Measurements from ENCODE around the gene MED16.

The MED16 gene, protein sequence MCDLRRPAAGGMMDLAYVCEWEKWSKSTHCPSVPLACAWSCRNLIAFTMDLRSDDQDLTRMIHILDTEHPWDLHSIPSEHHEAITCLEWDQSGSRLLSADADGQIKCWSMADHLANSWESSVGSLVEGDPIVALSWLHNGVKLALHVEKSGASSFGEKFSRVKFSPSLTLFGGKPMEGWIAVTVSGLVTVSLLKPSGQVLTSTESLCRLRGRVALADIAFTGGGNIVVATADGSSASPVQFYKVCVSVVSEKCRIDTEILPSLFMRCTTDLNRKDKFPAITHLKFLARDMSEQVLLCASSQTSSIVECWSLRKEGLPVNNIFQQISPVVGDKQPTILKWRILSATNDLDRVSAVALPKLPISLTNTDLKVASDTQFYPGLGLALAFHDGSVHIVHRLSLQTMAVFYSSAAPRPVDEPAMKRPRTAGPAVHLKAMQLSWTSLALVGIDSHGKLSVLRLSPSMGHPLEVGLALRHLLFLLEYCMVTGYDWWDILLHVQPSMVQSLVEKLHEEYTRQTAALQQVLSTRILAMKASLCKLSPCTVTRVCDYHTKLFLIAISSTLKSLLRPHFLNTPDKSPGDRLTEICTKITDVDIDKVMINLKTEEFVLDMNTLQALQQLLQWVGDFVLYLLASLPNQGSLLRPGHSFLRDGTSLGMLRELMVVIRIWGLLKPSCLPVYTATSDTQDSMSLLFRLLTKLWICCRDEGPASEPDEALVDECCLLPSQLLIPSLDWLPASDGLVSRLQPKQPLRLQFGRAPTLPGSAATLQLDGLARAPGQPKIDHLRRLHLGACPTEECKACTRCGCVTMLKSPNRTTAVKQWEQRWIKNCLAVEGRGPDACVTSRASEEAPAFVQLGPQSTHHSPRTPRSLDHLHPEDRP

DNA sequence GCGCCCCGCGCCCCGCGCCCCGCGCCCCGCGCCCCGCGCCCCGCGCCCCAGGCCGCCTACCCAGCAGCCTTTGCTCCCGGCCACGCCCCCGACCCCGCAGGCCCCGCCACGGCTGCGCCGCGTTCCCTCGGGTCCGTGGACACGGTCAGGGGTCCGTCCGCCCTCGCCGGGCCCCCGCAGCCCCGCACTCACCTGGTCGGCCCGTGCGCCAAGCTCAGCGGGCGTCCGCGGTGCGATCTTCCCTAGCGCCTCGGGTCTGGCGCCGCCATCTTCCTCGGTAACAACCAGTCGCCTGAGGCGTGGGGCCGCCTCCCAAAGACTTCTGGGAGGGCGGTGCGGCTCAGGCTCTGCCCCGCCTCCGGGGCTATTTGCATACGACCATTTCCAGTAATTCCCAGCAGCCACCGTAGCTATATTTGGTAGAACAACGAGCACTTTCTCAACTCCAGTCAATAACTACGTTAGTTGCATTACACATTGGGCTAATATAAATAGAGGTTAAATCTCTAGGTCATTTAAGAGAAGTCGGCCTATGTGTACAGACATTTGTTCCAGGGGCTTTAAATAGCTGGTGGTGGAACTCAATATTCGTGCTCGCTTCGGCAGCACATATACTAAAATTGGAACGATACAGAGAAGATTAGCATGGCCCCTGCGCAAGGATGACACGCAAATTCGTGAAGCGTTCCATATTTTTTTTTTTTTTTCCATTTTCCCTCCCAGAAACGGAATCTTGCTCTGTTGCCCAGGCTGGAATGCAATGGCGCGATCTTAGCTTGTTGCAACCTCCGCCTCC is at the start of gene MED16, which contains the start of gene RNU6-9:
MED16 (minus strand) TSS at position 294 of the 796 bp plus-strand sequence. CDS start 2,056 bp downstream, outside the sequence.
RNU6-9 (plus strand) TSS at position 591 of the 796 bp plus-strand sequence.
- peak; percentile 95 for DNase-seq (ENCODE audit: low spot score)

DNA sequence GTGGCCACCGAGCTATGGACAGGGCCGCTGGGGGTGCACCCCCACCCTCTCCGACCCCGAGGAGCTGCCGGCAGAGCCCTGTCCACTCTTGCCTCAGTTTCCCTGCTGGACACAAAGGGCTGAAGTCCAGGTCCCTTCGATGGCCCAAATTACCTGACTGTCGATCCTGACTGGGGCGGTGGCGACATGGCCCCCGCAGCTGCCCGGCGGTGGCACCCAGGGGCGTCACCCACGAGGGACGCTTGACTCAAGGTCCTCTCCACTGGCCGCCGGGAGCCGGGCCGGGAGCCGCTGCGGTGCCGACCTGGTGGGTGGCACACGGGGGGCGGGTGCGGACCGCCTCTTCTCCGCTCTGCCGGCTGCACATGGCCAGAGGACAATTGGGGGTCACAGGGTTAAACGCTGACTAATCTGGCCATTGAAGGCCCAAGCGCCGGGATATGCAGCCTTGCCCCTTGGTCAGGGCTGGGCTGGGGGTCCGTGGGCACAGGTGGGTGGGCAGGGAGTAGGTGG is 49.2 kb upstream of the MED16 start:
- DNase-seq (ENCODE audit: low spot score), result no peak

DNA sequence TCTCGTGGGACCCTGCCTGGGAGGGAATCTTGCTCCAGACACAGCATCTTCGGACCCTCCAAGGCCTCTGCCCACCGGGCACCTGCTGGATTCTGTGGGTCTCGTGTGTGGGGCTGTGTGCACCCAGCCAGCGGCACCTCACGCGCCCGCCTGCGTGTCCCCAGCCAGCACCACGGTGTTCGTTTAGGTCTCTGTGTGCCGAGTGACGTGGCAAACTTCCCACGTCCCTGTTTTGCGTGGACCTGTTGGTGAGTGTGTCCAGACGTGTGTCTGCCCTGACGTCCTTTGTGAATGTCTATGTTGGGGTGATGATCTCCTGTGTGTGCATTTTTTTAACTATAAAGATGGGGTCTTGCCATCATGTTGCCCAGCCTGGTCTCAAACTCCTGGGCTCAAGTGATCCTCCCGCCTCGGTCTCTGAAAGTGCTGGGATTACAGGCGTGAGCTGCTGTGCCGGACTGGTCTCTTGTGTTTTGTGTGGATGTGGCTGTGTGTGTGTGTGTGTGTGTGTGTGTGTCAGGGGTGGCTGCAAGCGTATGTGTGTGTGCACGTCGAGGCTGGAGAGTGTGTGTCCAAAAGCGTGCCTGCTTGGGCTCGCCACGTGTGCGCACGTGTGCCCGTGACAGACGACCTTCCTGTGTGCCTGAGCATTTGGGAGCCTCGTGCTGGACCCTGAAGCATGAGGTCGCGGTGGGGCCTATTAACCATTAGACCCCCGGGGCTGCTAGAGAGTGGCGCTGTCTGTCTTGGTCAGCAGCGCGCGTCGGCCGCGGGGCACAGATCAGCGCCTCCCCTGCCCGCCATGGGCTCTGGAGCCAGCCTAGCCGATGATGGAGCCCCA is 48.5 kb upstream of the MED16 start:
- DNase-seq (ENCODE audit: low spot score), result no peak

DNA sequence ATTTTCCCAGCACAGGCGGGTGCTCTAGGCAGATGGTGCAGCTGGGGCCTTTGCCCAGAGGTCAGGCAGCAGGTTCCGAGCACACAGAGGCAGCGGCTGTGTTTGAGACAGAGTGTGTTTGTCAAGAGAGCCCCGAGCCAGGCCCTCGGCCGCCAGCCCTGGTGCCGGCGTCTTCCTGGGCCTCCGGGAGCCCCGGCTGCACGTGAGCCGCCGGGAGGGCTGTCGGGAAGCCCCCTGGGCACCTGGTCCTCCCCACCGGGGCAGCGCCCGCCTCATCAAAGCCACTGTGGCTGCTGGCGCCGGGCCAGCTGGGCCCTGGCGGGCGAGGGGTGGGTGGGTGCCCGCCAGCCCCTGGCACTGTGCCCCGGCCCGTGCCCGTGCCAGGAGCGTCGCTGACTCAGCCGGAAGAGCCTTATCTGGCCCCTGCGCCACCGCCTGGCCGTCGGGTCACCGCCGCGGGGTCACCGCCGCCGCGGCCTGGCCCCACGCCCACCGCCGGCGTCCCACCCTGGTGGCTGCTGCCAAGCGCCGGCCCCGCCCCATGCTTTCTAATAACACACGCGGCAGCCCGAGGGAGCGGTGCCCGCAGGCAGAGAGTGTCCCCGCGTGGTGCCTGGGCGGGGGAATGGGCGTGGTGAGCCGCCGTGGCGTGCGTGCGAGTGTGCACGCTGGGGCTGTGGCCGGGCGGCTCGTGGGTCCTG is 47.8 kb upstream of the MED16 start:
- no peak for DNase-seq (ENCODE audit: low spot score)

DNA sequence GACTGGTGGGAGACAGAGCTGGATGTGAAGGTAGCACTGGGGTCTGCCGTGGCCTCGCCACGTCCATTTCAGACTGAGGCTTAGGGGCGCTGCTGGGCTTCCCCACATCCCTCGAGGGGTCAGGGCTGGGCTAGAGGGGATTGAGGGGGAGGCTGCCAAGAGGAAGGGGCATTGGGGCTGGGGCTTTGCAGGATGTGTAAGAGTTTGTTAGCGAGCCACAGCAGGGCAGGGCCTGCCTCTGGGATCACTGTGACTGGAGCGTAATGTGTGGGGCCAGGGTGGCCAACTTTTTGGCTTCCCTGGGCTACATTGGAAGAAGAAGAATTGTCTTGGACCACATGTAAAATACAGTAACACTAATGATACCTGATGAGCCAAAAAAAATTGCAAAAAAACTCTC is 46.9 kb upstream of the MED16 start:
- no peak for DNase-seq (ENCODE audit: low spot score)

DNA sequence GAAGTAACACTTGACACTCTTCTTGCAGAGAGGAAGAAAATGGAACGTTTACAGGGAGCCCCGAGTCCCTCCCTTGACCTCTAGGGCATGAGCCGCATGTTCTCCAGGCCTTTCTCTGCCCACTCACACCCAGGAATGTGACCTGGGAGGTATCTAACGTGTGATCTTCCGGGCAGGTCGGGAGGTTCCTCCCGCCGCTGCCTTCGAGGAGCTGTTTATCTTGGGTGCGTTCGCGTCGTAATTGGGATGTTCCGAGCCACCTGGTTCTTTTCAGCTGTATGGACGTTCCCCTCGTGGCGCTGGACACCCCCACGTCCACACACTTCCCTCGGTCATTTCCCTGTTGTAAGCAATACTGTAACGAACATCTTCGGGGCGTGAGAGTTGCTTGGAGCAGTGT is 46.5 kb upstream of the MED16 start:
- DNase-seq (ENCODE audit: low spot score), result no peak

DNA sequence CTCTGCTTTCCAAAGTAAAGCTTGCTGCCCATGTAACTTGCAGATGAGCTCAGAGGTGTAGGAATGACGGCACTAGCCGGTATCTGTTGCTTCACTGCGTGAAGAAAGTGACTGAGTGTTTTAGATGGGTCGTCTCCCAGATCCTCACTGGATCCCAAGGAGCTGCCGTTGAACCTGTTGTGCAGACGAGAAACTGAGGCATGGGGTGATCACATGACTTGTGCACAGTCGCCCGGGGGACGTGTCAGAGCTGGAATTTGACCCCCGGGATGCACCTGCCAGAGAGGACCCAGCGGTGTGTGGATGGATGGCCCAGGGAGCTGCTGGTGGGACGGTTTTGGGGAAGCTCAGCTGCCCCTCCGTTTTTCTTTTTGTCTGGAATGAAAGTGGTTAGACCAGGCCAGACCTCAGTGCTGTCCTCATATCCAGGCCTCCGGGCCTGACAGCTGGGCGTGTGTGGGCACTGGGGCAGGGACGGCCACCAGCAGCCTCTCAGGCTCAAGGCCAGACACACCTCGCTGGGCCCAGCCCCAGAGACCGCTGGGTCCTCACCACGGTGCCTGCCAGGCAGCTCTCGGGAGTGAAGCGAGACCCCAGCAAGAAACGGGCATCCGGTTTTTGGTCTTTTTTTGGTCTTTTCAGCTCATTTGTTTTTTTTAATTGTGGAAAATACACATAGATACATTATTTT is 45.4 kb upstream of the MED16 start:
- DNase-seq (ENCODE audit: low spot score), result no peak

DNA sequence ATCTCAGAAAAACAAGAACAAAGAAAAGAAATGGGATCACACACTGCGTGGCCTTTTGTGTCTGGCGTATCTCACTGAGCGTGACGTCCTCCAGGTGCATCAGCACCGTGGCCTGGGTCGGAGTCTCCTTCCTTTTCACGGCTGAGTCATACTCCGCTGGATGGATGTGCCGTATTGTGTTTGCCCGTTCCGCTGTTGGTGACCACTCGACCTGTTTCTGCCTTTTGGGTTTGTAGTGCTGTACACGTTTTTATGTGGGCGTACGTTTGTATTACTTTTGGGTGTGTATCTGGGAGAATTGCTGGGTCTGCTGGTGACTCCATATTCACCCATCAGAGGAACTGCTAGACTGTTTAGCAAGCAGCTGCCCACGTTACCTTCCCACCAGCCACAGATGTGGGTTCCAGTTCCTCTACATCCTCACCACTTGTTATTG is 44.3 kb upstream of the MED16 start:
- DNase-seq (ENCODE audit: low spot score), result no peak

DNA sequence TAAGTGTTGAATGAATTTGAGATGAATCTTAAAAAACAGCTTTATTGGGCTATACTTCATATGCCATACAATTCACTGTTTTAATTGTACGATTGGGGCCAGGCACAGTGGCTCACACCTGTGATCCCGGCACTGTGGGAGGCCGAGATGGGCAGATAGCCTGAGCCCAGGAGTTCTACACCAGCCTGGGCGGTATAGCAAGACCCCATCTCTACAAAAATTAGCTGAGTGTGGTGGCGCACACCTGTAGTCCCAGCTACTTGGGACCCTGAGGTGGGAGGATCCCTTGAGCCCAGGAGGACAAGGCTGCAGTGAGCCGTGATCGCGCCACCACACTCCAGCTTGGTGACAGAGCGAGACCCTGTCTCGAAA is 43.2 kb upstream of the MED16 start:
- DNase-seq (ENCODE audit: low spot score), result no peak

DNA sequence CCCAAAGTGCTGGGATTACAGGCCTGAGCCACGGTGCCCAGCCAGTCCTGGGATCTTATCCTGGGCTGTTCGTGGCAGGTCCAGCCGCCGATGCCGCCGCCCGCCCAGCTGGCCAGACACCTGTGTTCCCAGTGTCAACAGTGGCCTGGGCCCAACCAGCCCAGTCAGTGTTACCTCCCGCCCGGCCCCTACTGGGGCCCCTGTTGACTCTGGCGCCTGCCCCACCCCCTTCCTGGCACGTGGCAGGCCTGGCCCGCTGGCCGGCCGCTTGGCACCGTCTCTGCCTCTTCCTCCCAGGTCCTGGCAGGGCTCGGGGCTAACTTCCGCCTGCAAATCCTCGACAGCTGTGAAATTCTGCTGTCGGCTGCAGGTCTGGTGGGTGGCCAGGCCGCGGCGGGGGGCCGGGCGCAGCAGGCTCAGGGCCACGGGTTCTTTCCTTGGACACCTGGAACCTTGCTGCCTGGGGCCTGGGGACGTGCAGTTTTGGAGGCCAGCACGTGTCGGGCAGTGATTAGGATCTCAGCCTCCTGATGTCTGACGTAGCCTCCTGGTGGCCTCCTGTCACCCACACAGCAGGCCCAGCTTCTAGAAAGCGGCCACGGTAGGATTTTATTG is 42.0 kb upstream of the MED16 start:
- no peak for DNase-seq (ENCODE audit: low spot score)

DNA sequence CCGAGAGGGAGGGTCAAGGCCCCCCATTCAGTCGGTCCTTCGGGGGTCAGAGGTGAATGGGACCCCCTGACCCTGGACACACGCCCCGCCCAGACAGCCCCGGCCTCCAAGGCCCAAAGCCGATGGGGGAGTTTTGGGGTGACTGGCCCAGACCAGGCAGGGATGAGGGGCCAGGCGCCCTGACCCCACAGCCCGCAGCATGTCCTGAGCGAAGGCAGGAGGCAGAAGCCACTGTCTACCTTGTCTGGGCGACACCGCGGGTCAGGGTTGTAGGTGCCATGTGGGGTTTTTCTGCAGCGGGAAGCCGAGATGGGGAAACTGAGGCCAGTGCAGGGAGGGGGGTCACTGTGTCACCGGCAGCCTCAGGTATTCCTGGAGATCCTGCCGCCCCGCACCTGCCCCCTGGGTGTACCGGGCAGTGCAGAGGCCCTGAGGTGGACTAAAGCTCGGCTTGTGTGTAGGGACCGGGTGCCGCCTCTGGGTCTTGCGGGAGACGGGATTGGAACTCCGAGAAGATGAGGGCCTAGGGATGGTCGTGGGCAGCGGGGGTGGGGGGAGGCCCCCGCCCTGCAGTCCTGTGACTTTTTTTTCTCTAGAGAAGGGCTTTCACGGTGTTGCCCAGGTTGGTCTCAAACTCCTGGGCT is 41.3 kb upstream of the MED16 start:
- DNase-seq (ENCODE audit: low spot score), result no peak

DNA sequence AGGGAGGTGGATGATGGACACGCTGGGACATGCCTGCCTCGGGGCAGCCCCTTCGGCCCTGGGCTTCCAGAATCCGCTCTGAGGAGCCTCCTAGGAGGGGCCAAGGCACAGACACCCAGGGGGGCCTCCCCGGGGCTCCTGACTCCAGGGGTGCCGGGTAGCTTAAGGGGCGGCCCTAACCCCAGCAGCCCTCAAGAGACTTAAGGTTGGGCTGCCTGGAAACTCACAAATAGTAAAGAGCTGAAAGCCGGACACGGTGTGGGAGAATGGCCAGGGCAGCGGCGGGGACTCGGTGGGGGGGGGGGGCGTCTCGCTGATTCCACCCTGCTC is 40.5 kb upstream of the MED16 start:
- no peak for DNase-seq (ENCODE audit: low spot score)

DNA sequence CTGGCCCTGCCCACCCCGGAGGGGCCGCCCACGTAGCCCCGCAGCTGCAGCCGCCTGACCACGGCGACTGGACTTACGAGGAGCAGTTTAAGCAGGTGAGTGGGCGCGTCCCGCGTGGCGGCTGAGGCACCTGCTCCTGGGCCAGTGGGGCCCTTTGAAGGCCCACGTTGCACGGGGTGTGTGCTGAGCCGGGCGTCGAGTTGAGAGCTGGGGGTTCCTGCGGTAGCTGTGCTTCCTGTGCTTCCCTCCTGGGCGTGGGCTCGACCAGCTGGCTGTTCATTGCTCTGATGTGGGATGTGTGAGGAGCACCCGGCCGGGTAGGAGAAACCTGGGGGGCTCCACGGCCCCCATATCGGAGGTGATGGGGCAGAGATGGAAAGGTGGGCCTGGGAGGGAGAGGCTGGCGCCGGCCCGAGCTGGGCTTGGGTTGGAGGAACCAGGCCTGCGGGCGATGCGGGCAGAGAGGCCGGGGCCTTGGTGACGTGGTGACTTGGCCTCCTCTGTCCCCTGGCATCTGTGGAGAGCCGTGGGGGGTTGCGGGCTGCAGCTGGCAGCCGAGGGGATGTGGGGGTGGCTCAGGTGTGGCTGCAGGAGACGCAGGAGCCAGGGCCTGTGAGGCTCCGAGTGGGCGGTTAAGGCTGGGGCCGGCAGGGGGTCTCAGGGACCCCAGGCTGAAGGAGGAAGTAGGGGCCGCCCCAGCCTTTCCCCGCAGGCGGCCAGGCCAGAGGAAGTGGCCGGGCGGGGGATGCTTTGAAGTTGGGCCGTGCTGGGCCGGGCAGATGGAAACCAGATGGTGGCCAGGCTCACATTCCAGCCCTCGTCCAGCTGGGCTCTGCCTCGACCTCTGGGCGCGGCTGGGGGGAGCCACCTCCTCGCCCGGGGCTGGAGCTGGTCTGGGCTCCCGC is 39.9 kb upstream of the MED16 start:
- DNase-seq (ENCODE audit: low spot score), result no peak

DNA sequence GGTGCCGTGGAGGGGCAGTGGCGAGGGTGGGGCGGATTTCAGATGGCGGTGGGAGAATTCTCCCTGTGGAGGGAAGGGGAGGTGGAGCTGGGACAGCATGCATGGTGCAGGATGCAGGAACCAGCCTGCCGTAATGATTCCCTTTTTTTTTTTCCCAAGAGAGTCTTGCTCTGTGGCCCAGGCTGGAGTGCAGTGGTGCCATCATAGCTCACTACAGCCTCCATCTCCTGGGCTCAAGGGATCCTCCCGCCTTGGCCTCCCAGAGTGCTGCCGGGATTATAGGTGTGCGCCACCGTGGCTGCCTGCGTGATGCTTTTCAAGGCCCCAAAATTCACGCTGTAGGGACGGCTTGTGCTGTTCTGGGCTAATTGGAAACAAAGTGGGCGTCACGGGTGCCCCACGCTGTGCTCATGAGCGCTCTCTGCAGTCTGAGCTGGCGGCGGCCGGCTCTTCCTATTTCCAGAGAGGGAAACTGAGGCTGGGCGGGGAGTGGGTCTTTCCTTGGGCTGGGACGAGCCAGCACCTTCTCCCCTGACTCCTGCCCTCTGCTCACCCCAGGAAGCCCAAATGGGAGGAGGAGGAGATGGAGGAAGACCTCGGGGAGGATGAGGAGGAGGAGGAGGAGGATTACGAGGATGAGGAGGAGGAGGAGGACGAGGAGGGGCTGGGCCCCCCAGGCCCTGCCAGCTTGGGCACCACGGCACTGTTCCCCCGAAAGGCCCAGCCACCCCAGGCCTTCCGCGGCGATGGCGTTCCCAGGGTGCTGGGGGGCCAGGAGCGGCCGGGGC is 39.1 kb upstream of the MED16 start:
- DNase-seq (ENCODE audit: low spot score), result no peak

DNA sequence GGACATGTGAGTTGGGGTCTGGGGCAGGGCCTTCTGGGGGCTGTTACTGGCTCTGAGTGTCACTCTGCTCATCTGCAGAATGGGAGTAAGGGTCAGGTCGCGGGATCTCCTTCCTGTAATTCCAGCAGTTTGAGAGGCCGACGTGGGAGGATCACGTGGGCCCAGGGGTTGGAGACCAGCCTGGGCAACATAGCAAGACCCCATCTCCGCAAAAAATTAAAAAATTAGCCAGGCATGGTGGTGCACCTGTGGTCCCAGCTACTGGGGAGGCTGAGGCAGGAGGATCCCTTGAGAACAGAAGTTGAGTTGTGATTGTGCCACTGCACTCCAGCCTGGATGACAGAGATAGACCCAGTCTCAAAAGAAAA is 36.9 kb upstream of the MED16 start:
- DNase-seq (ENCODE audit: low spot score), result no peak

DNA sequence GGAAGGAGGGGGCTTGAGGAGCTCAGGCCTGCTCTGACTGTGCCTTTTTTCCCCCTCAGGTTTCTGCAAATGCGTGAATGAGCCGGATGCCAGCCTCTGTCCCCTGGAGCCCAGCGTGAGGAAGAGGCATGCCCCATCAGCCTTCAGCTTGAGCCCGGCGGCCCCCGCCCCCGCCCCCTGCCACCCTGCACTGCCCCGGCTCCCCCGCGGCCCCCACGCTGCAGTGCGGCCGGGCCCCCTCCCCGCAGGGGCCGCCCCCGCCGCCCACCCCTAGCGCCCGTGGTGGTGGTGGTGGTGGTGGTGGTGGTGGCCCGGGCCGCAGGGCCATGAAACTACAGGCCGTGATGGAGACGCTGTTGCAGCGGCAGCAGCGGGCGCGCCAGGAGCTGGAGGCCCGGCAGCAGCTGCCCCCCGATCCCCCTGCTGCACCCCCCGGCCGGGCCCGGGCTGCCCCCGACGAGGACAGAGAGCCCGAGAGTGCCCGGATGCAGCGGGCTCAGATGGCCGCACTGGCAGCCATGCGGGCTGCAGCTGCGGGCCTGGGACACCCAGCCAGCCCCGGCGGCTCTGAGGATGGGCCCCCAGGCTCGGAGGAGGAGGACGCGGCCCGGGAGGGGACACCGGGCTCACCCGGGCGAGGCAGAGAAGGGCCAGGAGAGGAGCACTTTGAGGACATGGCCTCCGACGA is 36.4 kb upstream of the MED16 start:
- no peak for DNase-seq (ENCODE audit: low spot score)

All from germinal center (tissue), 1 donor.